SK-N-SH (cell line): ENCODE measurements around the gene ATXN7L2. TPM values are rescaled to one million over a fixed set of nuclear protein-coding genes. Genes with fewer than 3 reads are reported as not detected.

ENCODE experiments used
- CTCF ChIA-PET: fragments of 300-600, 350-600 bp; formaldehyde crosslinking; extraction: SDS; loops from one replicate; lab custom pipeline; 2021; lab: Yijun Ruan, JAX
- POLR2A ChIA-PET: fragments of 350-600 bp; sonication (Branson Sonifier 250); formaldehyde crosslinking; extraction: SDS; loops from one replicate; lab custom pipeline; 2020; ENCODE audit warnings: antibody characterized with exemption, inconsistent platforms; lab: Yijun Ruan, JAX
- DNase-seq: peaks from one replicate; pipeline ENCODE4 v3.0.0; 2012
- H2AFZ ChIP-seq: fragments of 200-600 bp; sonication (generic); 2 replicates; pipeline ENCODE4 v1.8.1; 2016; ENCODE audit warnings: antibody characterized with exemption, mild to moderate bottlenecking, low read depth
- H3F3A ChIP-seq: fragments of 200-600 bp; sonication (generic); replicated peaks from 2 replicates; pipeline ENCODE3; 2016; ENCODE audit warnings: antibody characterized with exemption, mild to moderate bottlenecking; ENCODE audit not compliant: insufficient read depth
- H3K27ac ChIP-seq, 2 experiments: fragments of 200-500 bp in 1 of 2; fragments of 200-600 bp in 1 of 2; sonication (Bioruptor generic) in 1 of 2; sonication (generic), shearing (Covaris generic) in 1 of 2; 2 replicates each; pipeline versions ENCODE4 v1.5.1 to v1.6.1; 2014 to 2016; ENCODE audit warnings: low read depth in 2 of 2, inconsistent platforms in 1 of 2, low read length in 1 of 2, mild to moderate bottlenecking in 1 of 2, mixed read lengths in 1 of 2
- H3K27me3 ChIP-seq: fragments of 200-600 bp; sonication (generic), shearing (Covaris generic); 2 replicates; pipeline ENCODE4 v1.6.1; 2016; ENCODE audit warnings: mixed run types; ENCODE audit not compliant: insufficient read depth
- H3K36me3 ChIP-seq, 2 experiments: fragments of 200-500 bp in 1 of 2; fragments of 200-600 bp in 1 of 2; sonication (Bioruptor generic) in 1 of 2; sonication (generic) in 1 of 2; replicated peaks in 1 of 2; 2 replicates each; pipeline versions ENCODE3 to v1.5.1; 2014 to 2016; ENCODE audit warnings: low read length in 1 of 2, mild to moderate bottlenecking in 1 of 2; ENCODE audit not compliant: insufficient read depth in 2 of 2, control insufficient read depth in 1 of 2
- H3K4me1 ChIP-seq, 2 experiments: fragments of 200-500 bp in 1 of 2; fragments of 200-600 bp in 1 of 2; sonication (Bioruptor generic) in 1 of 2; sonication (generic), shearing (Covaris generic) in 1 of 2; 2 replicates each; pipeline versions ENCODE4 v1.5.1 to v1.6.1; 2014 to 2016; ENCODE audit warnings: low read depth in 1 of 2, low read length in 1 of 2, mixed run types in 1 of 2; ENCODE audit not compliant: insufficient read depth in 2 of 2, control insufficient read depth in 1 of 2
- H3K4me2 ChIP-seq: fragments of 200-600 bp; sonication (generic), shearing (Covaris generic); 2 replicates; pipeline ENCODE4 v1.6.1; 2017; ENCODE audit warnings: mixed run types
- H3K4me3 ChIP-seq, 2 experiments: fragments of 200-500 bp in 1 of 2; fragments of 200-600 bp in 1 of 2; sonication (Bioruptor generic) in 1 of 2; sonication (generic), shearing (Covaris generic) in 1 of 2; 2 replicates each; pipeline versions ENCODE4 v1.5.1 to v1.8.1; 2014 to 2016; ENCODE audit warnings: low read depth in 2 of 2, inconsistent platforms in 1 of 2, low read length in 1 of 2, mild to moderate bottlenecking in 1 of 2, mixed read lengths in 1 of 2, moderate library complexity in 1 of 2
- H3K79me2 ChIP-seq: fragments of 200-600 bp; sonication (generic); 2 replicates; pipeline ENCODE4 v1.8.1; 2017; ENCODE audit warnings: mild to moderate bottlenecking; ENCODE audit not compliant: insufficient read depth
- H3K9ac ChIP-seq: fragments of 200-600 bp; sonication (generic); 2 replicates; pipeline ENCODE4 v1.6.1; 2017; ENCODE audit warnings: mixed run types
- H3K9me2 ChIP-seq: fragments of 200-600 bp; sonication (generic); 2 replicates; pipeline ENCODE4 v1.6.1; 2017; ENCODE audit warnings: mixed run types
- H3K9me3 ChIP-seq: fragments of 200-600 bp; sonication (generic); 2 replicates; pipeline ENCODE4 v1.6.1; 2017; ENCODE audit warnings: mixed run types, mild to moderate bottlenecking, moderate library complexity
- H4K20me1 ChIP-seq: fragments of 200-600 bp; sonication (generic); 2 replicates; pipeline ENCODE4 v1.6.1; 2017; ENCODE audit warnings: mild to moderate bottlenecking, mixed run types; ENCODE audit not compliant: insufficient read depth
- ELF1 ChIP-seq: IDR thresholded peaks from 2 replicates; pipeline ENCODE4 v1.4.0; 2012
- EP300 ChIP-seq, 2 experiments: IDR thresholded peaks; 2 replicates each; pipeline versions ENCODE4 v1.4.0 to v1.6.1; 2012; ENCODE audit warnings: borderline replicate concordance in 1 of 2, low read depth in 1 of 2, low read length in 1 of 2
- EZH2phosphoT487 ChIP-seq: fragments of 200-600 bp; sonication (generic); IDR thresholded peaks from 2 replicates; pipeline ENCODE4 v1.6.1; 2017; ENCODE audit warnings: low read depth, mixed run types, mild to moderate bottlenecking, antibody characterized with exemption, moderate library complexity, borderline replicate concordance
- GATA2 ChIP-seq: sonication (generic); formaldehyde crosslinking; IDR thresholded peaks from 2 replicates; pipeline ENCODE4 v1.5.0; 2020; ENCODE audit warnings: mild to moderate bottlenecking, missing genetic modification reagents
- JUND ChIP-seq: IDR thresholded peaks from 2 replicates; pipeline ENCODE4 v1.4.0; 2012
- MEF2A ChIP-seq: IDR thresholded peaks from 2 replicates; pipeline ENCODE4 v1.4.0; 2012; ENCODE audit warnings: low read depth, borderline replicate concordance
- MXI1 ChIP-seq: IDR thresholded peaks from 2 replicates; pipeline ENCODE4 v1.6.1; 2012; ENCODE audit warnings: mild to moderate bottlenecking, low read depth, low read length, improper control_type of control experiment
- NRF1 ChIP-seq: IDR thresholded peaks from 2 replicates; pipeline ENCODE4 v1.6.1; 2012; ENCODE audit warnings: low read depth, mild to moderate bottlenecking, low read length
- PBX3 ChIP-seq: IDR thresholded peaks from 2 replicates; pipeline ENCODE4; 2012
- RAD21 ChIP-seq: IDR thresholded peaks from 2 replicates; pipeline ENCODE4 v1.6.1; 2012; ENCODE audit warnings: mild to moderate bottlenecking, low read length
- RFX5 ChIP-seq: IDR thresholded peaks from 2 replicates; pipeline ENCODE4 v1.6.1; 2012; ENCODE audit warnings: mild to moderate bottlenecking, improper control_type of control experiment, low read length
- SIN3A ChIP-seq: IDR thresholded peaks from 2 replicates; pipeline ENCODE4 v1.6.1; 2012; ENCODE audit warnings: low read depth, mild to moderate bottlenecking, low read length, moderate library complexity, borderline replicate concordance
- SMC3 ChIP-seq: IDR thresholded peaks from 2 replicates; pipeline ENCODE4 v1.6.1; 2012; ENCODE audit warnings: low read depth, low read length, improper control_type of control experiment
- TAF1 ChIP-seq: IDR thresholded peaks from 2 replicates; pipeline ENCODE4 v1.6.1; 2012; ENCODE audit warnings: low read depth, mild to moderate bottlenecking, low read length, moderate library complexity, borderline replicate concordance
- TEAD4 ChIP-seq: IDR thresholded peaks from 2 replicates; pipeline ENCODE4 v1.4.0; 2012; ENCODE audit warnings: mild to moderate bottlenecking, borderline replicate concordance; ENCODE audit not compliant: insufficient read depth
- ZBTB33 ChIP-seq: IDR thresholded peaks from 2 replicates; pipeline ENCODE4 v1.4.0; 2012; ENCODE audit warnings: low read depth, borderline replicate concordance
- WGBS: methylation state at CpG from one replicate; pipeline ENCODE4 v1.1.6; 2017; ENCODE audit warnings: low lambda C conversion rate; 5-methylcytosine and 5-hydroxymethylcytosine counted together
- polyA plus RNA-seq, 3 experiments: library from polyadenylated mRNA; depleted of rRNA; stranded (reverse); fragments of >200 nt; gene quantifications; 2 replicates each; pipeline ENCODE4 v1.2.3, GENCODE V29; 2012
- TF ChIP-seq, protein P1 (sequence below): fragments of 200-600 bp; sonication (generic); IDR thresholded peaks from 2 replicates; pipeline ENCODE4 v1.6.1; 2017; ENCODE audit warnings: antibody characterized with exemption, mild to moderate bottlenecking, moderate library complexity
- TF ChIP-seq, protein P2 (sequence below): fragments of 150-350 bp; IDR thresholded peaks from 2 replicates; pipeline ENCODE4 v1.6.1; 2017; ENCODE audit warnings: antibody characterized with exemption, low read length, low read depth, borderline replicate concordance

ATXN7L2 gene
- polyA plus RNA-seq, 1 of the 3 experiments (the other 2 are of a cell fraction), result 4.0 TPM

GRCh38 chr1:109534307-109534858 is 50.7 kb downstream of the ATXN7L2 start (continued):
- TF ChIP-seq RFX5, result no peak
- TF ChIP-seq, protein P1, sequence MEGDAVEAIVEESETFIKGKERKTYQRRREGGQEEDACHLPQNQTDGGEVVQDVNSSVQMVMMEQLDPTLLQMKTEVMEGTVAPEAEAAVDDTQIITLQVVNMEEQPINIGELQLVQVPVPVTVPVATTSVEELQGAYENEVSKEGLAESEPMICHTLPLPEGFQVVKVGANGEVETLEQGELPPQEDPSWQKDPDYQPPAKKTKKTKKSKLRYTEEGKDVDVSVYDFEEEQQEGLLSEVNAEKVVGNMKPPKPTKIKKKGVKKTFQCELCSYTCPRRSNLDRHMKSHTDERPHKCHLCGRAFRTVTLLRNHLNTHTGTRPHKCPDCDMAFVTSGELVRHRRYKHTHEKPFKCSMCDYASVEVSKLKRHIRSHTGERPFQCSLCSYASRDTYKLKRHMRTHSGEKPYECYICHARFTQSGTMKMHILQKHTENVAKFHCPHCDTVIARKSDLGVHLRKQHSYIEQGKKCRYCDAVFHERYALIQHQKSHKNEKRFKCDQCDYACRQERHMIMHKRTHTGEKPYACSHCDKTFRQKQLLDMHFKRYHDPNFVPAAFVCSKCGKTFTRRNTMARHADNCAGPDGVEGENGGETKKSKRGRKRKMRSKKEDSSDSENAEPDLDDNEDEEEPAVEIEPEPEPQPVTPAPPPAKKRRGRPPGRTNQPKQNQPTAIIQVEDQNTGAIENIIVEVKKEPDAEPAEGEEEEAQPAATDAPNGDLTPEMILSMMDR, result no peak

- H3F3A ChIP-seq, result no peaks in the 10 kb centered on the region
- no peaks in the 10 kb centered on the region for H3K36me3 ChIP-seq
- no peak overlapping the region for H3K9ac ChIP-seq
- H3K4me3 ChIP-seq, result no peak overlapping the region
- CTCF ChIA-PET, result interaction anchor here (1.0 to 26.3 kb wide), 6 partner anchors 8 to 449 kb away, joined by 3 to 1710 read pairs (median 58); partner anchors contain the start of genes AHCYL1, AMIGO1, ATXN7L2 and CYB561D1
- H2AFZ ChIP-seq, result no peak overlapping the region
- H3K9me2 ChIP-seq, result no peaks in the 10 kb centered on the region
- 30% methylated on average over 1 of the region's 4 CpGs for WGBS
- TF ChIP-seq PBX3 (no peak), ELF1 (no peak), SIN3A (no peak), MXI1 (no peak), NRF1 (no peak), TEAD4 (no peak), EZH2phosphoT487 (no peak), RFX5 (no peak), EP300 (IDR thresholded peaks at IDR 0.05; ENCODE audit: borderline replicate concordance in 1 of 2, low read depth in 1 of 2, low read length in 1 of 2) (no peak), GATA2 (CRISPR knock-in tag) (no peak), MEF2A (no peak), ZBTB33 (no peak), RAD21 (no peak), JUND (no peak), TAF1 (no peak), SMC3 (no peak)
- TF ChIP-seq, protein P2, sequence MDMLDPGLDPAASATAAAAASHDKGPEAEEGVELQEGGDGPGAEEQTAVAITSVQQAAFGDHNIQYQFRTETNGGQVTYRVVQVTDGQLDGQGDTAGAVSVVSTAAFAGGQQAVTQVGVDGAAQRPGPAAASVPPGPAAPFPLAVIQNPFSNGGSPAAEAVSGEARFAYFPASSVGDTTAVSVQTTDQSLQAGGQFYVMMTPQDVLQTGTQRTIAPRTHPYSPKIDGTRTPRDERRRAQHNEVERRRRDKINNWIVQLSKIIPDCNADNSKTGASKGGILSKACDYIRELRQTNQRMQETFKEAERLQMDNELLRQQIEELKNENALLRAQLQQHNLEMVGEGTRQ, result no peak
- no peaks in the 10 kb centered on the region for H3K79me2 ChIP-seq
- H3K9me3 ChIP-seq, result no peaks in the 10 kb centered on the region
- no peak for DNase-seq
- no peaks in the 10 kb centered on the region for H4K20me1 ChIP-seq
- H3K4me2 ChIP-seq, result no peak overlapping the region
- POLR2A ChIA-PET, result no interaction called here
- no peaks in the 10 kb centered on the region for H3K27me3 ChIP-seq
- peak overlapping the region in 1 of 2 experiments; percentile 62; a peak in 1 of 4 replicates for H3K27ac ChIP-seq
- peaks cover 0 to 42% of the 10 kb centered on the region in 2 experiments; a peak in 1 of 4 replicates for H3K4me1 ChIP-seq
Observed at GRCh38 chr1:109535481-109535880, 51.8 kb downstream of the ATXN7L2 start.
